Activated naive CD8-positive, alpha-beta T cell treated with anti-CD3 and anti-CD28 coated beads, Interleukin-2, amount 10 ng/mL, durations not matched to agents 7 days and 5 days (primary cell): Measurements from ENCODE around the gene SPTB. TPM values are rescaled to one million over a fixed set of nuclear protein-coding genes. Genes with fewer than 3 reads are reported as not detected.

Experiments used
- ATAC-seq: fragments of 150-1000 bp; cut with Tn5 transposase; one replicate; pipeline ENCODE4 v1.10.0; 2021; ENCODE audit warnings: low read depth, moderate library complexity
- POLR2A ChIA-PET: fragments of 350-600 bp; sonication (Branson Sonifier 250); formaldehyde crosslinking; loops from one replicate; lab custom pipeline; 2021; ENCODE audit warnings: antibody characterized with exemption; lab: Charles Lee
- DNase-seq: peaks from one replicate; pipeline ENCODE4 v3.0.0; 2021
- H3K27ac Mint-ChIP-seq: one replicate; pipeline ENCODE4 v1.8.0; 2022; ENCODE audit warnings: mild to moderate bottlenecking, mixed read lengths
- H3K27me3 Mint-ChIP-seq: one replicate; pipeline ENCODE4 v1.8.0; 2022; ENCODE audit warnings: mild to moderate bottlenecking, moderate library complexity, mixed read lengths
- H3K36me3 Mint-ChIP-seq: one replicate; pipeline ENCODE4 v1.8.0; 2021; ENCODE audit warnings: mild to moderate bottlenecking, mixed read lengths
- H3K4me1 Mint-ChIP-seq: one replicate; pipeline ENCODE4 v1.8.0; 2021; ENCODE audit warnings: mixed read lengths
- H3K4me3 Mint-ChIP-seq: one replicate; pipeline ENCODE4 v1.8.0; 2022; ENCODE audit warnings: mild to moderate bottlenecking, moderate library complexity, mixed read lengths
- H3K9me3 Mint-ChIP-seq: one replicate; pipeline ENCODE4 v1.8.0; 2021; ENCODE audit warnings: mixed read lengths
- total RNA-seq, 2 experiments: library from RNA; stranded (reverse); gene quantifications; one replicate each; pipeline ENCODE4 v1.2.3, GENCODE V29; 2021

The SPTB gene
- total RNA-seq, 2 experiments from 2014 or later = not detected

DNA sequence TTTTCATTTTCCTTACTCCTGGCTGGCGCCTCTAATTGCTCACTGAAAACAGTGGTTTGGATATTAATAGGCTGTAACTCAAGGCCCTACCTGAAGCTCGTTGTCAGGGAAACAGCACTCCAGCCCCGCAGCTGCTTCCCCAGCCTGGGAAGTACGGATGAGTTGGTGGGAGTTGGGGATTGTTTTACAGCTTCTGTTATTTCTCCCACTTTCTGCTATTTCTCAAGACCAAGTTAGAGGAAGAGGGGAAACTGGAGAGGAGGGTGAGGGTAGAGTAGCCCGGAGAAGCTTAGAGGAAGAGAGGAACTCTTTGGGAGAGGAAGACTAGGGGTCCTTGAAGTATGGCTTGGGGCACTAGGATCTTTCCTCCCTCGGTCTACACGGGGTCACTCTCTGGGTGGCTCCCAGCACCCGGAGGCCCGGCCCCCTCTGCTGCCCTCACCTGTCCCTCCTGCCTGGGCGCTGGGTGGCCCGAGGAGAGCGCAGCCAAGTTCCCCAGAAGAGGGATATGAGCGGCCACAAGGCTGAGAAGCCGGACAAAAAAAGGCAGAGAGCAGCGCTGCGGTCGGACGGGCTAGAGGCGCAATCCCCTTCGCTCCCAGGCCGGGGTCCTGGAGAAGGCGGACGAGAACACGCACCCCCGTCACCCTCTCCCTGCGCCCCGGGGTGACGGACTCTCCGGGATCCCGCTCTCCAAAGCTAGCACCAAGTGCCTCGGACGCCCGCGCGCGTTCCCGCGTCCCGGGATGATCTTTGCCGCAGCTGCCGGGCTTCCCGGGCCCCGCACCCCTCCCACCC lies 671 bp downstream of the SPTB start:
- POLR2A ChIA-PET = no interaction called here
- peaks cover 12% of the 10 kb centered on the region for H3K4me1 Mint-ChIP-seq
- H3K27ac Mint-ChIP-seq = no peak overlapping the region
- no peaks in the 10 kb centered on the region for H3K9me3 Mint-ChIP-seq
- H3K27me3 Mint-ChIP-seq = peaks cover 77% of the 10 kb centered on the region
- DNase-seq (peak; percentile 42), ATAC-seq (no peak)
- H3K36me3 Mint-ChIP-seq = no peaks in the 10 kb centered on the region
- peak overlapping the region; percentile 44 for H3K4me3 Mint-ChIP-seq

GRCh38 chr14:64877846-64878245 lies 1.9 kb downstream of the SPTB start:
- Mint-ChIP-seq H3K27me3 (peaks cover 73% of the 10 kb centered on the region), H3K4me3 (no peak overlapping the region), H3K9me3 (no peaks in the 10 kb centered on the region), H3K36me3 (no peaks in the 10 kb centered on the region), H3K4me1 (peaks cover 10% of the 10 kb centered on the region), H3K27ac (no peak overlapping the region)
- DNase-seq (no peak), ATAC-seq (no peak)
- POLR2A ChIA-PET = no interaction called here

- DNase-seq (no peak), ATAC-seq (no peak)
- no peak overlapping the region for H3K27ac Mint-ChIP-seq
- no peak overlapping the region for H3K4me3 Mint-ChIP-seq
- H3K27me3 Mint-ChIP-seq = peaks cover 66% of the 10 kb centered on the region
- no peaks in the 10 kb centered on the region for H3K4me1 Mint-ChIP-seq
- POLR2A ChIA-PET = no interaction called here
- no peaks in the 10 kb centered on the region for H3K9me3 Mint-ChIP-seq
- H3K36me3 Mint-ChIP-seq = no peaks in the 10 kb centered on the region
These were observed 4.4 kb downstream of the SPTB start for GRCh38 chr14:64875350-64875749.

- Mint-ChIP-seq H3K27ac (no peak overlapping the region), H3K4me1 (no peaks in the 10 kb centered on the region), H3K9me3 (no peaks in the 10 kb centered on the region), H3K27me3 (peaks cover 67% of the 10 kb centered on the region), H3K4me3 (no peak overlapping the region), H3K36me3 (no peaks in the 10 kb centered on the region)
- POLR2A ChIA-PET = no interaction called here
- DNase-seq (no peak), ATAC-seq (no peak)
These were observed 6.0 kb downstream of the SPTB start for GRCh38 chr14:64873506-64874219.

DNA sequence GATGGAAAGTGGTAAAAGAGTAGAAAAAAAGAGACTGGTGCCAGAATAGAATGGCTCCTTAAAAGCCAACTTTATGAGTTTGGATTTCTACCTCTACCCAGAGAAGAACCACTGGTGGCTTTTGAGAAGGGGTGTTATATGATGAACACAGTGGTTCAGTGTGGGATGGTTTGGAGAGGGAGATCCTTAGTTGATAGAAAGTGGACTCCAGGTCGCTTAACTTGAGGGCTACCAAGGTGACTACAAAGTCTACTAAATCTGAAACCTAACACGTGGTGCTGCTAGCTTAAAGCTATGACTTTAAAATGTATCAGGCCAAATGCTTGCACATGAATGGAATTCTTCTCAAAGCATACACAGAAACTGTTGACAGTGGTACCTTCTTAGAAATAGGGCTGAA lies 8.4 kb downstream of the SPTB start:
- DNase-seq (no peak), ATAC-seq (no peak)
- no peak overlapping the region for H3K4me3 Mint-ChIP-seq
- peaks cover 56% of the 10 kb centered on the region for H3K27me3 Mint-ChIP-seq
- H3K36me3 Mint-ChIP-seq = no peaks in the 10 kb centered on the region
- H3K4me1 Mint-ChIP-seq = no peaks in the 10 kb centered on the region
- no peaks in the 10 kb centered on the region for H3K9me3 Mint-ChIP-seq
- POLR2A ChIA-PET = no interaction called here
- no peak overlapping the region for H3K27ac Mint-ChIP-seq

DNA sequence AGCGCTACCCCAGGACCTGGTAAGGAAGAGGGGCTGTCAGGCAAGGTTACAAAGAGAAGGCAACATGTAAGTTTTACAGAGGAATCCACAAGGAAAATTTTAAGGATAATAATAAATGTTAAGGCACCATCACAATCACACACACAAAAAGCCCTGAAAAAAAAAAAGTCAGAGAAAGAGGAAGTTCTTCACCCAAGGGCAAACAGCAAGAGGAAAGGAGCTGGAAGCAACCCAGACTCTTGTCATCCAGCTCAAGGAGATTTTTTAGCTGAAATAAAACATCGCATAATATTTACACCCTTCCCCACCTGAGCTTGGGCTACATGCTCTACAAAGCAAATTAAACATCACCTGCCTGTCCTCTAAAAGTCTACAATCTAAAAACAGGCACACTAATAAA lies 9.5 kb downstream of the SPTB start:
- H3K4me1 Mint-ChIP-seq = no peaks in the 10 kb centered on the region
- no peaks in the 10 kb centered on the region for H3K9me3 Mint-ChIP-seq
- no peaks in the 10 kb centered on the region for H3K36me3 Mint-ChIP-seq
- no peak overlapping the region for H3K4me3 Mint-ChIP-seq
- H3K27ac Mint-ChIP-seq = no peak overlapping the region
- H3K27me3 Mint-ChIP-seq = peaks cover 49% of the 10 kb centered on the region
- ATAC-seq (no peak), DNase-seq (no peak)
- POLR2A ChIA-PET = no interaction called here

DNA sequence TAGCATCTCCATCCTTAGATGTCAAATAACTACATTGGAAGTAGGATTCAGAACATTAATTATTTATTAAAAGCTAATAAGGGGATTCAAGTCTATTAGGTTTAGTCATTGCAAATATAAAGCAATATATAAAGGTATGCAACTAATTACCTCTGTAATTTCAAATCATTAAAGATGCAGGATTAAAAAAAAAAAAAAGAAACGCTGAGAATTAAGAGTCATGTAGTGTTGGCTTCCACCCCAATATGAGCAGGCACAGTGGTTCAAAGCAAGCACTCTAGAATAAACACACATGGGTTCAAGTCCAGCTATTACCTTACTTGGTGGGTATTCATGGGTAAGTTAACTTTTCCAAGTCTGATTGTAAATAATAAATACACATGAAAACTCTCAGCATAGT lies 10.9 kb downstream of the SPTB start:
- Mint-ChIP-seq H3K27ac (no peak overlapping the region), H3K27me3 (peaks cover 49% of the 10 kb centered on the region), H3K4me1 (no peaks in the 10 kb centered on the region), H3K4me3 (no peak overlapping the region), H3K9me3 (no peaks in the 10 kb centered on the region), H3K36me3 (no peaks in the 10 kb centered on the region)
- DNase-seq = no peak
- no peak for ATAC-seq
- POLR2A ChIA-PET = interaction anchor here (1.0 kb wide), 1 partner anchor 24 kb away, joined by 3 read pairs; no protein-coding TSS in a partner anchor

DNA sequence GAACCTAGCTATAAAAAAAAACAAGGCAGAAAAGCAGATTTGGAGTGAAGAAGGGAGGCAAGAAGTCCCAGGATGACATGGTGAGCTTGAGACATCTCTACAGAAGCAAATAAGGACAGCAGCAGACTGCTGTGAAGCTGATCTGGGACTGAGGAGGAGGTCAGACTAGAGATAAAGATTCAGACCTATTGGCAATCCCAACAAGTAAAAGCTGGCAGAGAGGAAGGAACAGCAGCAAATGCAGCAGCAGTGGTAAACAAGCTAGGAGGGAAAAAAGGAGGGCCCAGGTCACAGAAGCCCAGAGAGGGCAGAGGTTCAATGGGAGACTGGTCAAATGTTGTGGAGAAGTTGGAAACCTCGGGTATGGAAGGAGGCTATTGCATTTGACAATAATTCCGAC lies 11.3 kb downstream of the SPTB start:
- no peak for DNase-seq
- Mint-ChIP-seq H3K36me3 (no peaks in the 10 kb centered on the region), H3K9me3 (no peaks in the 10 kb centered on the region), H3K27me3 (peaks cover 46% of the 10 kb centered on the region), H3K4me1 (no peaks in the 10 kb centered on the region), H3K4me3 (no peak overlapping the region), H3K27ac (no peak overlapping the region)
- POLR2A ChIA-PET = interaction anchor here (1.0 kb wide), 1 partner anchor 25 kb away, joined by 3 read pairs; no protein-coding TSS in a partner anchor
- no peak for ATAC-seq

GRCh38 chr14:64867182-64867581 lies 12.5 kb downstream of the SPTB start:
- POLR2A ChIA-PET = no interaction called here
- ATAC-seq = no peak
- Mint-ChIP-seq H3K27ac (no peak overlapping the region), H3K36me3 (no peaks in the 10 kb centered on the region), H3K4me1 (no peaks in the 10 kb centered on the region), H3K4me3 (no peak overlapping the region), H3K9me3 (no peaks in the 10 kb centered on the region), H3K27me3 (peaks cover 47% of the 10 kb centered on the region)
- no peak for DNase-seq

GRCh38 chr14:64865992-64866391 lies 13.7 kb downstream of the SPTB start:
- ATAC-seq = no peak
- Mint-ChIP-seq H3K27me3 (peaks cover 45% of the 10 kb centered on the region), H3K9me3 (no peaks in the 10 kb centered on the region), H3K27ac (no peak overlapping the region), H3K4me1 (no peaks in the 10 kb centered on the region), H3K36me3 (no peaks in the 10 kb centered on the region), H3K4me3 (no peak overlapping the region)
- DNase-seq = no peak
- POLR2A ChIA-PET = no interaction called here

DNA sequence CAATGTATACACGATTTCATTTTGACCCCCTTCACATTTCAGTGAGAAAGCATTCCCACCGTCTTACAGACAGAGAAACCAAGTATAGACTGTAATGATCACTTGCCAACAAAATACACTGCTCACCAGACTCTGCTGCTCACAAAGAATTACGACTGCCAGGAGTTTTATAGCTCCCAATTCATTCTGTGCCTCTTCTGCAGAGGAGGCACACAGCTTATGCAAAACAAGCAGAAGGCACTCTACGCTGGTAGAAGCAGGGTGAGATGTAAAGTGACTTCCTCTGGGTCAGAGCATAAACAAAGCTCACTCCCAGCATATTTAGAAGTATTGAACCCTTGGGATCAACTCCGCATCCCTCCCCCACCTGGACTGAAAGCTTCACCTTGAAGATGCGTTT lies 14.6 kb downstream of the SPTB start:
- no peaks in the 10 kb centered on the region for H3K36me3 Mint-ChIP-seq
- ATAC-seq (no peak), DNase-seq (no peak)
- H3K27ac Mint-ChIP-seq = no peak overlapping the region
- H3K9me3 Mint-ChIP-seq = no peaks in the 10 kb centered on the region
- POLR2A ChIA-PET = no interaction called here
- no peaks in the 10 kb centered on the region for H3K4me1 Mint-ChIP-seq
- no peak overlapping the region for H3K4me3 Mint-ChIP-seq
- H3K27me3 Mint-ChIP-seq = peaks cover 41% of the 10 kb centered on the region

- no peaks in the 10 kb centered on the region for H3K4me1 Mint-ChIP-seq
- peaks cover 39% of the 10 kb centered on the region for H3K27me3 Mint-ChIP-seq
- DNase-seq (no peak), ATAC-seq (no peak)
- POLR2A ChIA-PET = no interaction called here
- no peak overlapping the region for H3K27ac Mint-ChIP-seq
- no peaks in the 10 kb centered on the region for H3K9me3 Mint-ChIP-seq
- H3K4me3 Mint-ChIP-seq = no peak overlapping the region
- H3K36me3 Mint-ChIP-seq = no peaks in the 10 kb centered on the region
These were observed 15.4 kb downstream of the SPTB start for GRCh38 chr14:64864258-64864657.

DNA sequence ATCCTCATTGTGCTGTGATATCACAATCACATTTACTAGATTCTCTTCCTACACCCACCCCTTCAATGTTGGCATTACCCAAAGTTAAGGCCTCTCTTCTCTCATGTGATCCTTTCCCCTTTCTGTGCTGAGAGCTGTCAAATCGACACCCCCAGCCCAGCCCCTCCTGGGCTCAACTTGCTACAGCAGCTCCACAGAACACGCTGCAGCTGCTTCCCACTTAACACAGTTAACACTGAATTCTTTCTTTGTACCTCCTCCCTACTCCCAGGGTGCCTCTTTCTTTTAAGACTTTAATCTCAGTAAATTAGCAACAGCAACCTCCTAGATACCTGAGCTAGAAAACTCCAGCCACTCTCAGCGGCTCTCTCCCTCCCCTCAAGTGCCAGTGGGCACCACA lies 17.8 kb downstream of the SPTB start:
- DNase-seq (no peak), ATAC-seq (no peak)
- POLR2A ChIA-PET = no interaction called here
- H3K9me3 Mint-ChIP-seq = no peaks in the 10 kb centered on the region
- no peaks in the 10 kb centered on the region for H3K4me1 Mint-ChIP-seq
- peaks cover 37% of the 10 kb centered on the region for H3K27me3 Mint-ChIP-seq
- H3K4me3 Mint-ChIP-seq = no peak overlapping the region
- H3K36me3 Mint-ChIP-seq = no peaks in the 10 kb centered on the region
- H3K27ac Mint-ChIP-seq = no peak overlapping the region

GRCh38 chr14:64860039-64860438 lies 19.7 kb downstream of the SPTB start:
- Mint-ChIP-seq H3K4me3 (no peak overlapping the region), H3K9me3 (no peaks in the 10 kb centered on the region), H3K36me3 (no peaks in the 10 kb centered on the region), H3K27me3 (peaks cover 42% of the 10 kb centered on the region), H3K27ac (no peak overlapping the region), H3K4me1 (peaks cover under 1% of the 10 kb centered on the region)
- DNase-seq = no peak
- no peak for ATAC-seq
- POLR2A ChIA-PET = no interaction called here
